RWPE2 (cell line): Measurements from ENCODE around the gene MXRA8.

ENCODE experiments used
- ATAC-seq: fragments of 200-7000 bp; cut with Tn5 transposase; 3 replicates; pipeline ENCODE4 v1.9.1; 2021; ENCODE audit warnings: low read depth
- DNase-seq: peaks from one replicate; pipeline ENCODE4 v3.0.0-alpha.2; 2020; ENCODE audit warnings: low spot score
- H3K27ac ChIP-seq: fragments of 450-650 bp; 2 replicates; pipeline ENCODE4 v1.5.1; 2017; ENCODE audit warnings: mild to moderate bottlenecking; ENCODE audit not compliant: poor library complexity, severe bottlenecking
- H3K27me3 ChIP-seq: fragments of 250-450 bp; sonication (Bioruptor Pico); 2 replicates; pipeline ENCODE4 v1.5.1; 2021; ENCODE audit warnings: mild to moderate bottlenecking, moderate library complexity; ENCODE audit not compliant: insufficient read depth, poor library complexity, severe bottlenecking
- H3K36me3 ChIP-seq: fragments of 250-450 bp; sonication (Bioruptor Pico); 2 replicates; pipeline ENCODE4 v1.5.1; 2020; ENCODE audit warnings: low read depth, mild to moderate bottlenecking, moderate library complexity
- H3K4me1 ChIP-seq: fragments of 250-450 bp; sonication (Bioruptor Pico); 2 replicates; pipeline ENCODE4 v1.5.1; 2021; ENCODE audit warnings: mild to moderate bottlenecking, moderate library complexity; ENCODE audit not compliant: insufficient read depth, poor library complexity, severe bottlenecking
- H3K4me3 ChIP-seq: fragments of 250-450 bp; sonication (Bioruptor Pico); 2 replicates; pipeline ENCODE4 v1.5.1; 2021; ENCODE audit warnings: mild to moderate bottlenecking, moderate library complexity; ENCODE audit not compliant: severe bottlenecking
- H3K9me3 ChIP-seq: fragments of 250-450 bp; sonication (Bioruptor Pico); 2 replicates; pipeline ENCODE4 v1.5.1; 2021; ENCODE audit warnings: mild to moderate bottlenecking, moderate library complexity; ENCODE audit not compliant: severe bottlenecking
- TF ChIP-seq, protein P1 (sequence below): fragments of 450-650 bp; IDR thresholded peaks from one replicate; pipeline ENCODE4 v1.5.1; 2017; ENCODE audit warnings: mild to moderate bottlenecking, moderate library complexity; ENCODE audit not compliant: poor library complexity, severe bottlenecking

Gene MXRA8

DNA sequence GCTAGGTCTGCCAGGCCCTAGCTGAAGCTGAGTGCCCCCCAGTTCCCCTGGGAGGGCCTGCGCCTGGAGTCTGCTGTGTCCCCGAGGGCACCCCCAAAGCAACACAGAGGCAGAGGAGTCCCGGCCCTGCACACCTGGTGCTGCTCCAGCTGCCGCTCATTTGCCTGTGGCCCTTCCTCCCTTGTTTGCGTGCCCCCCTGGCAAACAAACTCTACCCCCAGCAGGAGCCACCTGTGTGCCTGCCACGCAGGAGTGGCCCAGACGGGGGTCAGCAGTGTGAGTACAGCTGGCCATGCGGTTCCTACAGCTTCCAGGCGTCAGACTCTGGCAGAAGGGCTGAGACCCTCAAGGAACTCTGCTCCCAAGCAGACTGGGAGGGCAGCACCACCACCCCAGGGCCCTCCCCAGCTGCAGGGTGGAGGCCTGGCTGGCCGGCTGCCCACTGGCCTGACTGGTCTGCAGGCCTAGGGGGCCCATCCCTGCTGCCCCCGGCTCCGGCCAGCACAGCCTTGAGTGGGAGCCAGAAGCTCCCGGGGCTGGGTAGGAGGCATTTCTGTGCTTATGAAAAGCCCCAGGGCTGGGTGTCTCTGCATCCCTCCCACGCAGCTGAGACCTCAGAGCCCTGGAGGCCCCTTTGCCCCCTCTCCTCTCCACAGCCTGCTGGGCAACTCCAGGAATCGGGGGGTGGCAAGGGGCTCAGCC, 27.8 kb downstream of the MXRA8 start:
- H3K27me3 ChIP-seq = no peaks in the 10 kb centered on the region
- TF ChIP-seq, protein P1, sequence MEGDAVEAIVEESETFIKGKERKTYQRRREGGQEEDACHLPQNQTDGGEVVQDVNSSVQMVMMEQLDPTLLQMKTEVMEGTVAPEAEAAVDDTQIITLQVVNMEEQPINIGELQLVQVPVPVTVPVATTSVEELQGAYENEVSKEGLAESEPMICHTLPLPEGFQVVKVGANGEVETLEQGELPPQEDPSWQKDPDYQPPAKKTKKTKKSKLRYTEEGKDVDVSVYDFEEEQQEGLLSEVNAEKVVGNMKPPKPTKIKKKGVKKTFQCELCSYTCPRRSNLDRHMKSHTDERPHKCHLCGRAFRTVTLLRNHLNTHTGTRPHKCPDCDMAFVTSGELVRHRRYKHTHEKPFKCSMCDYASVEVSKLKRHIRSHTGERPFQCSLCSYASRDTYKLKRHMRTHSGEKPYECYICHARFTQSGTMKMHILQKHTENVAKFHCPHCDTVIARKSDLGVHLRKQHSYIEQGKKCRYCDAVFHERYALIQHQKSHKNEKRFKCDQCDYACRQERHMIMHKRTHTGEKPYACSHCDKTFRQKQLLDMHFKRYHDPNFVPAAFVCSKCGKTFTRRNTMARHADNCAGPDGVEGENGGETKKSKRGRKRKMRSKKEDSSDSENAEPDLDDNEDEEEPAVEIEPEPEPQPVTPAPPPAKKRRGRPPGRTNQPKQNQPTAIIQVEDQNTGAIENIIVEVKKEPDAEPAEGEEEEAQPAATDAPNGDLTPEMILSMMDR = no peak
- DNase-seq (no peak), ATAC-seq (peak; percentile 7)
- no peaks in the 10 kb centered on the region for H3K9me3 ChIP-seq
- peak overlapping the region; percentile 24 for H3K27ac ChIP-seq
- no peaks in the 10 kb centered on the region for H3K36me3 ChIP-seq
- H3K4me3 ChIP-seq = no peak overlapping the region
- peaks cover 17% of the 10 kb centered on the region for H3K4me1 ChIP-seq

DNA sequence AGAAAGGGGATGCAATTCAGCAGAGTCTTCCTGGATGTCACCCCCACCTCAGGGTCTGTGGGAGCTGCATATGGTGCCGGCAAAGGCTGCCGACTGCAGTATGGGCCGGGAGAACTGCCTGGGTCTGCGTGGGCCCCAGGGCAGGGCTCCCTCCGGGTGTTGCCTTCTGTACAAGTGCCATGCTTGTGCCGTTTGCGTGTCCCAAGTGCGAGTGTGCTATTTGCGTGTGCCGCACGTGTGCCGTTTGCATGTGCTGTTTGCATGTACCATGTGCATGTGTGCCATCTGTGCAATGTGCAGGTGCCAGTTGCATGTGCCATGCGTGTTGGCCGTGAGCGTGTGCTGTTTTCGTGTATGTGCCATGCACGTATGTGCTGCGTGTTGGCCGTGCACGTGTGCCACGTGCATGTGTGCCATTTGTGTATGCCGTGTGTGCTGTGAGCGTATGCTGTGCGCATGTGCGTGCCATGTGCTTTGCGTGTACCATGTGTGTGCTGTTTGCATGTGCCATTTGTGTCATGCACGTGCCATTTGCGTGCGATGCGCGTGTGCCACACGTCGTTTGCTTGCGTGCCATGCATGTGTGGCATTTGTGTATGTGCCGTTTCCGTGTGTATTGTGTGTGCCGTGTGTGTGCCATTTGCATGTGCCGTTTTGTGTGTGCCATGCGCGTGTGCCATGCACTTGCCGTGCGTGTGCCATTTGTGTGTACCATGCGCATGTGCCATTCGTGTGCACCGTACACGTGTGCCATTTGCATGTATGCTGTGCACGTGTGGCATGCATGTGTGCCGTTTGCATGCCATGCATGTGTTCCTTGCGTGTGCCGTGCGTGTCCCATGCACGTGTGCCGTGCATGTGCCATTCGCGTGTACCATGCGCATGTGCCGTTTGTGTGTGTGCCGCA, 28.8 kb downstream of the MXRA8 start:
- TF ChIP-seq, protein P1 = no peak
- no peak for ATAC-seq
- no peak overlapping the region for H3K4me3 ChIP-seq

DNA sequence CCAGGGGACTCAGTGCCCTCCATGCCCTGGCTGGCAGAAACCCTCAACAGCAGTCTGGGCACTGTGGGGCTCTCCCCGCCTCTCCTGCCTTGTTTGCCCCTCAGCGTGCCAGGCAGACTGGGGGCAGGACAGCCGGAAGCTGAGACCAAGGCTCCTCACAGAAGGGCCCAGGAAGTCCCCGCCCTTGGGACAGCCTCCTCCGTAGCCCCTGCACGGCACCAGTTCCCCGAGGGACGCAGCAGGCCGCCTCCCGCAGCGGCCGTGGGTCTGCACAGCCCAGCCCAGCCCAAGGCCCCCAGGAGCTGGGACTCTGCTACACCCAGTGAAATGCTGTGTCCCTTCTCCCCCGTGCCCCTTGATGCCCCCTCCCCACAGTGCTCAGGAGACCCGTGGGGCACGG, 30.1 kb downstream of the MXRA8 start:
- ATAC-seq (no peak), DNase-seq (no peak)
- Histone ChIP-seq H3K27ac (no peak overlapping the region), H3K9me3 (no peaks in the 10 kb centered on the region), H3K4me1 (peaks cover 17% of the 10 kb centered on the region), H3K4me3 (no peak overlapping the region), H3K27me3 (no peaks in the 10 kb centered on the region), H3K36me3 (no peaks in the 10 kb centered on the region)
- TF ChIP-seq, protein P1 = no peak

More for the DNA sequence above, 28.8 kb downstream of the MXRA8 start:
- Histone ChIP-seq H3K36me3 (no peaks in the 10 kb centered on the region), H3K9me3 (no peaks in the 10 kb centered on the region), H3K4me1 (peaks cover 17% of the 10 kb centered on the region), H3K27ac (no peak overlapping the region), H3K27me3 (no peaks in the 10 kb centered on the region)
- DNase-seq = no peak

DNA sequence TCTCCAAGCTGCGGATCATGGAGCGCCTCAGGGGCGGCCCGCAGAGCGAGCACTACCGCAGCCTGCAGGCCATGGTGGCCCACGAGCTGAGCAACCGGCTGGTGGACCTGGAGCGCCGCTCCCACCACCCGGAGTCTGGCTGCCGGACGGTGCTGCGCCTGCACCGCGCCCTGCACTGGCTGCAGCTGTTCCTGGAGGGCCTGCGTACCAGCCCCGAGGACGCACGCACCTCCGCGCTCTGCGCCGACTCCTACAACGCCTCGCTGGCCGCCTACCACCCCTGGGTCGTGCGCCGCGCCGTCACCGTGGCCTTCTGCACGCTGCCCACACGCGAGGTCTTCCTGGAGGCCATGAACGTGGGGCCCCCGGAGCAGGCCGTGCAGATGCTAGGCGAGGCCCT, 31.1 kb downstream of the MXRA8 start:
- Histone ChIP-seq H3K27me3 (no peaks in the 10 kb centered on the region), H3K27ac (no peak overlapping the region), H3K4me3 (no peak overlapping the region), H3K9me3 (no peaks in the 10 kb centered on the region), H3K4me1 (peaks cover 13% of the 10 kb centered on the region), H3K36me3 (no peaks in the 10 kb centered on the region)
- TF ChIP-seq, protein P1 = no peak
- DNase-seq (no peak), ATAC-seq (no peak)
